ENCODE results near the gene MVB12A. TPM values are rescaled to one million over a fixed set of nuclear protein-coding genes. Genes with fewer than 3 reads are reported as not detected.

Gene MVB12A
- total and polyA plus RNA-seq, 9 of the 15 experiments (the other 6 are each of a cell fraction or from before 2014, with no cell fraction given) = 1.2 to 46.2 (median 22.4) TPM

- Histone ChIP-seq H3K9ac (ENCODE audit: insufficient read depth in 1 of 2, low read depth in 2 of 2, low read length in 2 of 2) (peak within 1 kb of the TSS in 1 of 2 experiments; percentile 84; a peak in 2 of 4 replicates), H3K4me1 (replicated peaks in 1 of 2; ENCODE audit: control insufficient read depth in 2 of 2, insufficient read depth in 2 of 2, low read length in 2 of 2) (peaks cover 0 to 11% of the 10 kb centered on the region in 2 experiments; a peak in 3 of 5 replicates), H3K79me2 (ENCODE audit: control insufficient read depth, insufficient read depth, low read length) (no peaks in the 10 kb centered on the region), H3K9me3 (replicated peaks; ENCODE audit: control insufficient read depth, insufficient read depth, low read depth, low read length) (no peaks in the 10 kb centered on the region), H2AFZ (ENCODE audit: low read depth, low read length) (no peak within 1 kb of the TSS), H3K27ac (ENCODE audit: extremely low read depth, low read depth, low read length) (no peak within 1 kb of the TSS), H3K36me3 (ENCODE audit: control insufficient read depth, insufficient read depth, low read length) (no peaks in the 10 kb centered on the region), H3K4me3 (no peak within 1 kb of the TSS), H4K20me1 (replicated peaks; ENCODE audit: control insufficient read depth, insufficient read depth, low read length) (no peaks in the 10 kb centered on the region), H3K9me1 (ENCODE audit: control insufficient read depth, insufficient read depth, low read length) (no peaks in the 10 kb centered on the region), H3K4me2 (ENCODE audit: insufficient read depth, low read length) (no peak within 1 kb of the TSS), H3K27me3 (ENCODE audit: control insufficient read depth in 2 of 2, insufficient read depth in 2 of 2, low read length in 2 of 2) (peaks cover 5 to 27% of the 10 kb centered on the region in 2 experiments; a peak in 4 of 5 replicates)
- intact Hi-C loops (cut with micrococcal nuclease) = no loop called here
- DNase-seq (ENCODE audit: extremely low read depth in 1 of 4, low spot score in 3 of 4) (no peak), ATAC-seq (no peak), FAIRE-seq (no peak)
- ChIA-PET POLR2A (no interaction called here), CTCF (ENCODE audit: low intra/inter-chr PET ratio) (no interaction called here)
- WGBS (ENCODE audit: insufficient coverage, low coverage, missing lambda C conversion rate) = 18% methylated on average over 26 of the region's 26 CpGs
- in situ Hi-C loops (cut with MboI) = no loop called here
- TF ChIP-seq RBM25 (IDR thresholded peaks at IDR 0.05; ENCODE audit: low read depth, low read length, severe bottlenecking) (peak; percentile 34), ZFP36 (IDR thresholded peaks at IDR 0.05; ENCODE audit: low read depth, low read length, partially characterized antibody) (peak; percentile 93)
- TF ChIP-seq, protein P1, sequence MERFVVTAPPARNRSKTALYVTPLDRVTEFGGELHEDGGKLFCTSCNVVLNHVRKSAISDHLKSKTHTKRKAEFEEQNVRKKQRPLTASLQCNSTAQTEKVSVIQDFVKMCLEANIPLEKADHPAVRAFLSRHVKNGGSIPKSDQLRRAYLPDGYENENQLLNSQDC (CRISPR knock-in tag; IDR thresholded peaks at IDR 0.05) = no peak
- BruUV-seq (replicated peaks) = no TSS peak
Observed at GRCh38 chr19:17460372-17461230, 40.8 kb downstream of the MVB12A start, which contains the start of gene NXNL1. Gene NXNL1 (minus strand): TSS chr19:17460926. CDS start chr19:17460869, 57 bp downstream.
